Prostate gland (tissue), 2 donors: ENCODE data around the gene TOGARAM2.

Source experiments
- CTCF ChIP-seq, 4 experiments: fragments of 200-600 bp in 2 of 4; fragments of 450-650 bp in 2 of 4; sonication (generic) in 2 of 4; IDR thresholded peaks; 1 replicate in 3 of 4; 2 replicates in 1 of 4; pipeline ENCODE4 v1.5.1; 2016 to 2019; ENCODE audit warnings: antibody characterized with exemption in 4 of 4, mild to moderate bottlenecking in 2 of 4, moderate library complexity in 2 of 4
- POLR2A ChIP-seq: fragments of 450-650 bp; IDR thresholded peaks from one replicate; pipeline ENCODE4 v1.6.1; 2016; ENCODE audit warnings: antibody characterized with exemption, mild to moderate bottlenecking
- POLR2AphosphoS5 ChIP-seq: sonication (generic); formaldehyde crosslinking; IDR thresholded peaks from one replicate; pipeline ENCODE4 v1.6.1; 2017; ENCODE audit warnings: antibody characterized with exemption

DNA sequence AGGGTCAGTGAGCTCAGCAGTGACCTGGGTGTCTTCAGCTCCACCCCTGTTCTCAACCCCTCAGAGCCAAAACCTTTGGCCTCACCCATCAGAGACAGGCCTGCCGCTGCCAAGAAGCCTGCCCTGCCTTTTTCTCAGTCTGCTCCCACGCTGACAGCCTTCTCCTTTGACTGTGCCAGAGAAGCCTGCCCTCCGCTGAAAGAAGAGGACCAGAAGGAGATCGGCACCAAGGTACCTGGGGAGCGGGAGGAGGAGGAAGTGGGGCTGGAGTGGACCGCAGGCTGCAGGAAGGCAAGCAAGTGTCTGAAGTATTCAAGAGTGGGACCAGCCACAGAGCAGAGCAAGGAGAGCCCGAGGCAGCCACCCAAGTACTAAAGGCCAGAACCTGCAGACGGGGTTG, 33.2 kb downstream of the TOGARAM2 start:
- no peak for TF ChIP-seq CTCF (IDR thresholded peaks at IDR 0.05)
- no peak for TF ChIP-seq POLR2A
- no peak for TF ChIP-seq POLR2AphosphoS5
